BJ (cell line): Measurements from ENCODE around the gene SMARCC2. TPM values are rescaled to one million over a fixed set of nuclear protein-coding genes. Genes with fewer than 3 reads are reported as not detected.
"Not testable (repeated sequence)": the region's sequence is repeated elsewhere in the genome, so short reads cannot be mapped to it uniquely, and the experiment has no call there.

Experiments used
- CTCF ChIA-PET: fragments of 350-600 bp; formaldehyde crosslinking; extraction: SDS; loops from one replicate; lab custom pipeline; 2021; ENCODE audit warnings: antibody characterized with exemption, inconsistent platforms; lab: Yijun Ruan, JAX
- POLR2A ChIA-PET: fragments of 300-600 bp; sonication (Branson Sonifier 250); formaldehyde crosslinking; extraction: SDS; loops from one replicate; lab custom pipeline; 2021; ENCODE audit warnings: antibody characterized with exemption; lab: Charles Lee
- DNase-seq: peaks from one replicate; pipeline ENCODE4 v3.0.0-alpha.2; 2011; ENCODE audit warnings: low read depth
- H3K27me3 ChIP-seq: 2 replicates; pipeline ENCODE4 v1.6.0; 2011; ENCODE audit warnings: low read length; ENCODE audit not compliant: control insufficient read depth, insufficient read depth
- H3K36me3 ChIP-seq: 2 replicates; pipeline ENCODE4 v1.5.1; 2011; ENCODE audit warnings: low read length; ENCODE audit not compliant: control insufficient read depth, insufficient read depth
- H3K4me3 ChIP-seq: 2 replicates; pipeline ENCODE4 v1.5.1; 2011; ENCODE audit warnings: low read depth, mild to moderate bottlenecking, control low read depth, low read length
- CTCF ChIP-seq: IDR thresholded peaks from 2 replicates; pipeline ENCODE4 v1.5.1; 2011; ENCODE audit warnings: low read depth, mild to moderate bottlenecking, control low read depth, inconsistent platforms, low read length, moderate library complexity; ENCODE audit not compliant: insufficient read depth
- polyA plus RNA-seq: library from polyadenylated mRNA; depleted of rRNA; stranded (reverse); fragments of >200 nt; gene quantifications from 2 replicates; pipeline ENCODE4 v1.2.3, GENCODE V29; 2011

SMARCC2 gene
- polyA plus RNA-seq, 1 experiment, result 60.7 TPM

GRCh38 chr12:56117778-56118687 lies 71.2 kb downstream of the SMARCC2 start, which contains the start of gene ZC3H10:
ZC3H10 (plus strand) TSS chr12:56118266; CDS start chr12:56120563, 2,297 bp downstream.
- TF ChIP-seq CTCF, result peak; percentile 73
- peaks cover 11% of the 10 kb centered on the region for H3K36me3 ChIP-seq
- H3K4me3 ChIP-seq, result peak within 1 kb of the TSS; percentile 72
- CTCF ChIA-PET, result interaction anchor here (0.6 to 6.8 kb wide), 21 partner anchors 9 to 342 kb away, joined by 3 to 134 read pairs (median 5); partner anchors contain the start of genes ANKRD52, CNPY2, COQ10A and ERBB3
- POLR2A ChIA-PET, result interaction anchor here (0.6 to 2.1 kb wide), 6 partner anchors 10 to 148 kb away, joined by 3 to 13 read pairs (median 6); partner anchors contain the start of genes ESYT1, MYL6, PA2G4 and RNF41
- DNase-seq, result peak; percentile 98
- H3K27me3 ChIP-seq, result no peaks in the 10 kb centered on the region

GRCh38 chr12:56117082-56117706 lies 72.1 kb downstream of the SMARCC2 start:
- Histone ChIP-seq H3K36me3 (peaks cover 14% of the 10 kb centered on the region), H3K4me3 (peak overlapping the region; percentile 72)
- ChIA-PET CTCF (interaction anchor here (1.0 to 6.8 kb wide), 6 partner anchors 9 to 73 kb away, joined by 3 to 134 read pairs (median 19); partner anchors contain the start of genes ESYT1, MYL6, PA2G4 and SMARCC2), POLR2A (interaction anchor here (1.9 to 2.1 kb wide), 2 partner anchors 13 to 105 kb away, joined by 8 to 13 read pairs; partner anchors contain the start of genes PA2G4 and RNF41)
- DNase-seq, H3K27me3 ChIP-seq: not testable (repeated sequence)

- peak; percentile 64 for DNase-seq
- POLR2A ChIA-PET, result interaction anchor here (0.7 to 2.1 kb wide), 3 partner anchors 12 to 177 kb away, joined by 5 to 13 read pairs (median 12); partner anchors contain the start of gene PA2G4
- Histone ChIP-seq H3K4me3 (peak within 1 kb of the TSS; percentile 71), H3K36me3 (peaks cover 13% of the 10 kb centered on the region), H3K27me3 (no peaks in the 10 kb centered on the region)
- TF ChIP-seq CTCF, result no peak
- CTCF ChIA-PET, result interaction anchor here (1.0 to 6.8 kb wide), 5 partner anchors 9 to 73 kb away, joined by 4 to 134 read pairs (median 8); partner anchors contain the start of genes ESYT1, PA2G4 and SMARCC2
These were observed 72.8 kb downstream of the SMARCC2 start, which contains the start of gene RPL41 for GRCh38 chr12:56116267-56117081. RPL41 (plus strand) TSS chr12:56116633.

- H3K36me3 ChIP-seq, result peaks cover 13% of the 10 kb centered on the region
- peak overlapping the region; percentile 71 for H3K4me3 ChIP-seq
- POLR2A ChIA-PET, result interaction anchor here (0.7 to 1.3 kb wide), 2 partner anchors 11 to 176 kb away, joined by 5 to 12 read pairs; partner anchors contain the start of gene PA2G4
- DNase-seq, result no peak
- H3K27me3 ChIP-seq, result no peaks in the 10 kb centered on the region
- no peak for TF ChIP-seq CTCF
- CTCF ChIA-PET, result interaction anchor here (1.4 kb wide), 1 partner anchor 8 kb away, joined by 4 read pairs; no protein-coding TSS in a partner anchor
These were observed 74.0 kb downstream of the SMARCC2 start for GRCh38 chr12:56115329-56115728.

- peaks cover 15% of the 10 kb centered on the region for H3K36me3 ChIP-seq
- ChIA-PET POLR2A (no interaction called here), CTCF (no interaction called here)
- no peak for DNase-seq
- no peaks in the 10 kb centered on the region for H3K27me3 ChIP-seq
- TF ChIP-seq CTCF, result no peak
- no peak overlapping the region for H3K4me3 ChIP-seq
These were observed 75.2 kb downstream of the SMARCC2 start for GRCh38 chr12:56114084-56114483.
